Fibroblast of pulmonary artery (primary cell): ENCODE data around the gene MBP.
"Not testable (repeated sequence)": the region's sequence is repeated elsewhere in the genome, so short reads cannot be mapped to it uniquely, and the experiment has no call there.

ENCODE experiments used
- DNase-seq: peaks from one replicate; pipeline ENCODE4 v3.0.0-alpha.2; 2010; ENCODE audit warnings: low read depth
- H3K4me3 ChIP-seq: replicated peaks from 2 replicates; pipeline ENCODE4 v1.5.1; 2011; ENCODE audit warnings: low read depth, mild to moderate bottlenecking, control low read depth, low read length, moderate library complexity
- CTCF ChIP-seq: IDR thresholded peaks from 2 replicates; pipeline ENCODE4 v1.5.1; 2011; ENCODE audit warnings: mild to moderate bottlenecking, control low read depth, low read length, inconsistent platforms; ENCODE audit errors: missing control alignments

MBP gene

GRCh38 chr18:76993573-76993972 is 139.0 kb downstream of the MBP start:
- TF ChIP-seq CTCF: no peak
- DNase-seq: no peak
- H3K4me3 ChIP-seq: no peak overlapping the region

- H3K4me3 ChIP-seq: no peak overlapping the region
- no peak for TF ChIP-seq CTCF
- DNase-seq: no peak
These were observed 139.5 kb downstream of the MBP start for GRCh38 chr18:76993085-76993382.

GRCh38 chr18:76992226-76993084 is 140.1 kb downstream of the MBP start:
- H3K4me3 ChIP-seq: no peak overlapping the region
- DNase-seq: no peak
- no peak for TF ChIP-seq CTCF

- TF ChIP-seq CTCF: no peak
- no peak overlapping the region for H3K4me3 ChIP-seq
- DNase-seq: no peak
These were observed 141.4 kb downstream of the MBP start for GRCh38 chr18:76991021-76991688.

- not testable (repeated sequence) for DNase-seq
These were observed 142.1 kb downstream of the MBP start for GRCh38 chr18:76990343-76991020.

GRCh38 chr18:76989647-76990190 is 142.9 kb downstream of the MBP start:
- no peak for DNase-seq
- no peak for TF ChIP-seq CTCF
- no peak overlapping the region for H3K4me3 ChIP-seq

More at GRCh38 chr18:76990343-76991020, 142.1 kb downstream of the MBP start:
- H3K4me3 ChIP-seq: not testable (repeated sequence)
